AG04450 (cell line): ENCODE measurements around the gene ZNF513. TPM values are rescaled to one million over a fixed set of nuclear protein-coding genes. Genes with fewer than 3 reads are reported as not detected.

ENCODE experiments used
- CTCF ChIA-PET: fragments of 300-600, 350-600 bp; formaldehyde crosslinking; extraction: SDS; loops from one replicate; lab custom pipeline; 2022; ENCODE audit warnings: antibody characterized with exemption, inconsistent platforms; lab: Charles Lee
- POLR2A ChIA-PET: fragments of 350-600 bp; formaldehyde crosslinking; extraction: SDS; loops from one replicate; lab custom pipeline; 2021; ENCODE audit warnings: antibody characterized with exemption, inconsistent platforms; lab: Yijun Ruan, JAX
- DNase-seq: peaks from one replicate; pipeline ENCODE4 v3.0.0-alpha.2; 2011; ENCODE audit warnings: low read depth, low spot score
- H3K27ac ChIP-seq: one replicate; pipeline ENCODE4 v1.5.1; 2012; ENCODE audit warnings: low read depth, low read length, control low read depth
- H3K27me3 ChIP-seq: one replicate; pipeline ENCODE4 v1.6.0; 2012; ENCODE audit warnings: low read length; ENCODE audit not compliant: control insufficient read depth, insufficient read depth
- H3K4me3 ChIP-seq: 2 replicates; pipeline ENCODE4 v1.5.1; 2011; ENCODE audit warnings: mild to moderate bottlenecking, low read depth, low read length, control low read depth
- H3K9me3 ChIP-seq: 2 replicates; pipeline ENCODE4 v1.5.1; 2012; ENCODE audit warnings: low read length; ENCODE audit not compliant: control insufficient read depth, insufficient read depth
- CTCF ChIP-seq: IDR thresholded peaks from 2 replicates; pipeline ENCODE4 v1.5.1; 2011; ENCODE audit warnings: low read depth, low read length, control low read depth, inconsistent platforms
- polyA plus RNA-seq: library from polyadenylated mRNA; depleted of rRNA; stranded (reverse); fragments of >200 nt; gene quantifications from 2 replicates; pipeline ENCODE4 v1.2.3, GENCODE V29; 2011

The ZNF513 gene
- polyA plus RNA-seq, 1 experiment, result 7.4 TPM

GRCh38 chr2:27362678-27363420 is 17.7 kb downstream of the ZNF513 start:
- H3K9me3 ChIP-seq, result no peaks in the 10 kb centered on the region
- H3K4me3 ChIP-seq, result no peak overlapping the region
- no peaks in the 10 kb centered on the region for H3K27me3 ChIP-seq
- DNase-seq, result no peak
- TF ChIP-seq CTCF, result no peak
- no peak overlapping the region for H3K27ac ChIP-seq
- POLR2A ChIA-PET, result no interaction called here
- CTCF ChIA-PET, result interaction anchor here (1.3 kb wide), 1 partner anchor 9 kb away, joined by 6 read pairs; no protein-coding TSS in a partner anchor

DNA sequence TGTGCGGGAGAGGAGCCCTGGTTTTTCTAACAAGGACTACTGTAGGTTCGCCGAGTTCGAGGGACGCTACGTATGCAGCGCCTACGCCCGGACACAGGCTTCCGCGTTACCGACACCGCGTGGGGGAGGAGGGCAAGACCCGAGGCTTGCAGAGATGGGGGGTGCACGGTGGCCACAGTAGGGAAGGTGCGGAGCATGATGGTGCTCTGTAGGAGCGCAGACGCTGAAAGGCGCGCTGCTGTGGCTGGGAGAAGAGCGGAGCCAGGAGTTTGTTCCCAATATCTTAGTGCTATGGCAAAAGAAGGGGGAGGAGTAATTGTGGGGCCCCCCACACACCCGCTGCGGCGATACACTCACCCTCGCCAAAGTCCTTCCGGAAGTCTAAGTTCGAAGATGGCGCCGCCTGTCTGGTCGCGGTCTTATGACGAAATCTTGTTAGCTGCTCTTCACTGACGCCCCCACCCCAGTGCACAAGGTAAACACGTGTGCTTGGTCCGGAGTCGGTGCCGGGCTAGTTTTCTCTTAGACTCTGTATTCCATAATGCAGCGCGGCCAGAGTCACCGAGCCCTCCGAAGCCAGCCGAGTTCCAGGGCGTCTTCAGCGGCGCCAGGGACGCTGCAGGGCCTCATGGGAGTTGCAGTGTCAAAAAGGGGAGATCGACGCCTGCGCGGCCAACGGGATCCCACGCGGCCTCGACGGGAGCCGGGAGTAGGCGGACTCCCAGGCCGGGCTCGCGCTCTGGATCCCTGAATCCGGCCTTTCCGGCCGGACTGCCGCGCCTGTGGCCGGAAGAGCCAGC is 24.0 kb downstream of the ZNF513 start, which contains the start of gene GTF3C2:
Gene GTF3C2, minus strand, starts transcription at position 383 of the 800 bp plus-strand sequence. CDS start 13,210 bp downstream, outside the sequence.
- ChIA-PET POLR2A (interaction anchor here (0.8 to 2.2 kb wide), 9 partner anchors 10 to 307 kb away, joined by 3 to 35 read pairs (median 4); partner anchors contain the start of genes CCDC121, EIF2B4, GPN1 and MPV17), CTCF (interaction anchor here (0.6 to 1.8 kb wide), 3 partner anchors 13 to 84 kb away, joined by 3 to 5 read pairs (median 3); partner anchors contain the start of genes EIF2B4 and MPV17)
- H3K27me3 ChIP-seq, result no peaks in the 10 kb centered on the region
- no peaks in the 10 kb centered on the region; the same call in 1 of the 2 replicates for H3K9me3 ChIP-seq
- no peak for TF ChIP-seq CTCF
- DNase-seq, result peak; percentile 90
- H3K4me3 ChIP-seq, result peak within 1 kb of the TSS; percentile 98
- peak within 1 kb of the TSS; percentile 96 for H3K27ac ChIP-seq

DNA sequence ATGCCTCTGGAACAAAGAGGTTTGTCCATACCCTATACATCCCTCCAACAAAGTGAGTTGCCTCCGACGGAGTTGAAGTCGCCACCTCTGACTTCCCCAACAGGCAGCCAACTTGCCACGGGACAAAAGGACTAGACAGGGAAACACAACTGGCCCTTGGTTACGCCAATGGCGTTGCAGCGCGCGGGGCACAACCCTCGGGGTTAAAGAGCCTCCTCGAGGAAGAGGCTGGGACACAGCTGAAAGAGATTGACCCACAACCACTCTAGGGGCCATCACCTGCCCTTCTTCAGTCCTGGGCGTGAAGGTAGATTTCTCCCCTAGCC is 24.5 kb downstream of the ZNF513 start:
- CTCF ChIA-PET, result interaction anchor here (1.8 kb wide), 1 partner anchor 33 kb away, joined by 5 read pairs; the partner anchor contains the start of gene MPV17
- Histone ChIP-seq H3K9me3 (no peaks in the 10 kb centered on the region; the same call in 1 of the 2 replicates), H3K4me3 (peak overlapping the region; percentile 98), H3K27me3 (no peaks in the 10 kb centered on the region), H3K27ac (peak overlapping the region; percentile 96)
- no peak for DNase-seq
- POLR2A ChIA-PET, result interaction anchor here (0.8 to 2.2 kb wide), 8 partner anchors 10 to 307 kb away, joined by 3 to 35 read pairs (median 5); partner anchors contain the start of genes EIF2B4, MPV17, NRBP1 and SLC4A1AP
- TF ChIP-seq CTCF, result no peak

GRCh38 chr2:27354597-27354927 is 26.0 kb downstream of the ZNF513 start:
- CTCF ChIA-PET, result no interaction called here
- no peak for TF ChIP-seq CTCF
- Histone ChIP-seq H3K27me3 (no peaks in the 10 kb centered on the region), H3K27ac (no peak overlapping the region), H3K4me3 (no peak overlapping the region), H3K9me3 (no peaks in the 10 kb centered on the region; the same call in 1 of the 2 replicates)
- POLR2A ChIA-PET, result interaction anchor here (0.6 to 0.7 kb wide), 2 partner anchors 15 to 25 kb away, joined by 3 to 4 read pairs; partner anchors contain the start of gene EIF2B4
- DNase-seq, result no peak
